Activated CD8-positive, alpha-beta memory T cell treated with anti-CD3 and anti-CD28 coated beads for 24 hours (primary cell): ENCODE data around the gene NUP93.
"Not testable (repeated sequence)": the region's sequence is repeated elsewhere in the genome, so short reads cannot be mapped to it uniquely, and the experiment has no call there.

Experiments
- DNase-seq: peaks from one replicate; pipeline ENCODE4 v3.0.0-alpha.2; 2020

NUP93 gene

GRCh38 chr16:56783344-56783743 lies 53.4 kb downstream of the NUP93 start:
- no peak for DNase-seq

- no peak for DNase-seq
Observed at GRCh38 chr16:56785317-56785716, 55.4 kb downstream of the NUP93 start.

DNA sequence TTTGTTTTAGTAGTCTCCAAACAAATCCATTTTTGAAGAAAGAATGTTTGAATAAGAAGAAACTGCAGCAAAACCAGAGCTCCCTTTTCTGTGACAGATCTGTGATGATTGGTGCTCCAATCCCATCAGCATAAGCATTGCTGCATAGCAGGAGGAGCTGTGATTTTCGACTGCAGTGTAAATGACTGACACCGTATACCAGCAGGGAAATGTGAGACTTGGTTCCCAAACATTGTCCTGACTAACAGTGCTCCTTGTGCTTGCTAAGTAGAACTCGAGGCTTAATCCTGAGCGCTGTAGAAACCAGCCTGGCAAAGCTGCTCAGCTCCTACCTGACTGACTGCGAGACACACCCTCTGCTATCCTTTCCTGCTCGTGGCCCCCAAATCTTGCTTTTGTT lies 57.2 kb downstream of the NUP93 start:
- no peak for DNase-seq

DNA sequence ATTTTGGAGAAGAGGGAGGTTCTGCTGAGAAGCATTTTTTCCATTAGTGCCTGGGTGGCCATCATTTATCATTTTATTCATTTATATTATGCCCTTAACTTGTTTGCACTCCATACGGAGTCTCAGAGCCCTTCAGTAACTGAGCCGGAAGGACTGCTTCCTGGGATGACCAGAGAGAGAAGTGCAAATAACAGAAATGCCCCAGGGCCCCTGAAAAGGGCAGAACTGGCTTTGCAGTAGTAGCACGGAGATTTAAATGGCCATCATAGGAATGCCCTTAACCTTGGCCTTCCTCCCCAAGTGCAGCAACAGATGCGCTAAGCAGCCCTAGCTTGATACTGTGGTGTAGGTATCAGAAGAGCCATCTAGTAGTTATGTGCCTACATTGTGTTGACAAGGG lies 58.5 kb downstream of the NUP93 start:
- DNase-seq: no peak

DNA sequence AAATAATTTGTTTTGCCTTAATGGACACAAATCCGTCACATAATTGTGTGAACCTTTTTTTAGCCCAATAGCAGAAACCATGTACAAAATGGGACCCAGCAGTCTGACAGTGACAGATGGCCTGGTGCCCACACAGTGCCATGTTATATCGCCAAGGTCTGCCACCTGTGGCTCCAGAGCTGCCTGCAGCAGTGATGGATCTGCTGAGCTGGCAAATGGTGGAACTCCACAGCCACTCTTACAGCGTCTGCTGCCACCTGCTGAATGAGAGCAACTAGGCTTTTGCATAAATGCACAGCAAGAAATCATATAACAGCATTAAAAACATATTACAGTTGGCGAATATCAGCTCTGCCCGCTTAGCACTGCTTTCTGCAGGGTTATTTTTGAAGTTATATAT lies 59.4 kb downstream of the NUP93 start:
- DNase-seq: no peak

GRCh38 chr16:56792967-56793366 lies 63.0 kb downstream of the NUP93 start:
- DNase-seq: no peak

GRCh38 chr16:56793492-56793891 lies 63.6 kb downstream of the NUP93 start:
- no peak for DNase-seq

DNA sequence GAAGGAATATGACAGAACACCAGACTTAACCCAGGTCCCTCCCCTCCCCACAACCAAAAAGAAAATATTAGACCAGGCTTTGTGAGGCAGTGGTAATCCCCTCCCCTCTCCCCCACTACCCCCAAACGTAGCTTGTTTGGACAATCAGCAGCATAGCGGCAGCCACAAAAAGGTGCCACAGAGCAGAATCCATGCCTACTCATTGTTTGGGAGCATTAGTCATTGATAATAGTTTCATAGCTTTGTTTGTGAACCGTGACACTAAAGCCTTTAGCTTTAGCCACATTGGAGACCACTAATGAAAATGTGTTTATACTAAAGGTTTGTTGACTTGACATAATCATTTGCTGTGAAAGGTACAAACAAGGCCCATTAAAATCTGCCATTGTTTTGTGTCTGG lies 65.1 kb downstream of the NUP93 start:
- DNase-seq: no peak

DNA sequence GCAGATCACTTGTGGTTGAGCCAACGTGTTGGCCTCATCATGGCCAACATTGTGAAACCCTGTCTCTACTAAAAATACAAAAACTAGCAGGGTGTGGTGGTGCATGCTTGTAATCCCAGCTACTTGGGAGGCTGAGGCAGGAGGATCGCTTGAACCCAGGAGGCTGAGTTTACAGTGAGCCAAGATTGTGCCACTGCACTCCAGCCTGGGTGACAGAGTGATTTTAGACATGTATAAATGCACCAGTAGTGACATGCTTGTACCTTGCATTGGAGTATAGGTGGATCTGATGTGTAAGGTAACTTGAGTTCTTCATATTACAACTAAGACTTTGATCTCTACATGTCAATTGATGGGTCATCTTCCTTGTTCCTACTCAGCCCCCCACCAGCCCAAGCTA lies 67.1 kb downstream of the NUP93 start:
- not testable (repeated sequence) for DNase-seq

- DNase-seq: no peak
Observed at GRCh38 chr16:56797861-56798260, 67.9 kb downstream of the NUP93 start.

GRCh38 chr16:56798955-56799354 lies 69.0 kb downstream of the NUP93 start:
- no peak for DNase-seq

DNA sequence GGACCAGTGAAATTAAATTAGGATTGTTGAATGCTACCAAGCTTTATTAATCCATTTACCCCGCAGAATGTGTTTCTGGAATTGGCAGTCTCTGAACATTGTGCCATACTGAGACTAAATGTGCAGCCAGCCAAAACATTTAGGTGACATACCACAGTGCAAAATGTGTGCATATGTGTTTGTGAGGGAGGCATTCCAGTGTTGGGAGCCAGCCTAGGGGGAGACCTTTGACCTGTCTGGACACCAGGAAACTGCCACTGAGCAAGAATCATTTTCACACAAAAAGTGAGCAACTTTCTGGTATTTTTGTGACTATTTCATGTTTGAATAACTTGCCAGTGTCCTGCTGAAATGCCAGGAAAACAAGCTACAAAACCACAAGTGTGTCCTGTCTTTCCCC lies 70.4 kb downstream of the NUP93 start:
- DNase-seq: no peak

- DNase-seq: no peak
Observed at GRCh38 chr16:56801762-56802161, 71.8 kb downstream of the NUP93 start.

DNA sequence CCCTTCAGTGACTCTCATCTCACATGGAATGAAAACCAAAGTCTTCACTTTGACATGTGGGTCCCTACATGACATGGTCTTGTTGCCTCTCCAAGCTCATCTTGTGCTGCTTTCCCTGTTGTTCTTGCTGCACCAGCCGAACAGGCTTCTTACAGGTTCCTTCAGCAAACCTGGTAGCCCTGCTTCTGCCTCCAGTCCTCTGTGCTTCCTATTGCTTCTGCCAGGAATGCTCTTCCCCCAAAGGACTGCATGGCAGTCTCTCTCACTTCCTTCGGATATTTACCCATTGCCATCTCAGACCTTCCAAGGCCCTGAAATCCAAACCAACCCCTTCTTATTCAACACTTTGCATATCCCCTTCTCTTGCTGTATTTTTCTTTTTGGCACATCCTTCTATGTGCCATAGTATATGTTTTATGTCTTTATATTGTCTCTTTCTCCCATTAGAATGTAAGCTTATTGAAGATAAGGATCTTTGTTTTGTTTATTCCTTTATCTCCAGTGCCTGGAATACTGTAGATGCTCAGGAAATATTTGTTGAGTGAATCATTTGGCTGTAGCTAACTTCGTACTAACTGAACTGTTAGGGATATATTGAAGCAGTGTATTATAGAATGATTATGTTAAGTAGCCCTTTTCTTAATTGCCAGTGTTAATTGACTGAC lies 77.2 kb downstream of the NUP93 start:
- DNase-seq: no peak

DNA sequence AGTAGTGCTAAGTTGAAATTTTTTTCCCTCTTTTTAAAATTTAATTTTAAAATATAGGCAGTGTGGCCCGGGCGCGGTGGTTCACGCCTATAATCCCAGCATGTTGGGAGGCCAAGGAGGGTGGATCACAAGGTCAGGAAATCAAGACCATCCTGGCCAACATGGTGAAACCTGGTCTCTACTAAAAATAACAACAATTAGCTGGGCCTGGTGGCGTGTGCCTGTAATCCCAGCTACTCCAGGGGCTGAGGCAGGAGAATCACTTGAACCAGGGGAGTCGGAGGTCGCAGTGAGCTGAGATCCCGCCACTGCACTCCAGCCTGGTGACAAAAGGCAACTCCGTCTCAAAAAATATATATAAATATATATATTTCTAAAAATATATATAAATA lies 77.7 kb downstream of the NUP93 start:
- DNase-seq: not testable (repeated sequence)

GRCh38 chr16:56810954-56811353 lies 81.0 kb downstream of the NUP93 start:
- DNase-seq: no peak

GRCh38 chr16:56811602-56812001 lies 81.7 kb downstream of the NUP93 start:
- DNase-seq: not testable (repeated sequence)

- DNase-seq: no peak
Observed at GRCh38 chr16:56812884-56813283, 83.0 kb downstream of the NUP93 start.

- DNase-seq: no peak
Observed at GRCh38 chr16:56814537-56815432, 84.9 kb downstream of the NUP93 start.

- no peak for DNase-seq
Observed at GRCh38 chr16:56815721-56816120, 85.8 kb downstream of the NUP93 start.

DNA sequence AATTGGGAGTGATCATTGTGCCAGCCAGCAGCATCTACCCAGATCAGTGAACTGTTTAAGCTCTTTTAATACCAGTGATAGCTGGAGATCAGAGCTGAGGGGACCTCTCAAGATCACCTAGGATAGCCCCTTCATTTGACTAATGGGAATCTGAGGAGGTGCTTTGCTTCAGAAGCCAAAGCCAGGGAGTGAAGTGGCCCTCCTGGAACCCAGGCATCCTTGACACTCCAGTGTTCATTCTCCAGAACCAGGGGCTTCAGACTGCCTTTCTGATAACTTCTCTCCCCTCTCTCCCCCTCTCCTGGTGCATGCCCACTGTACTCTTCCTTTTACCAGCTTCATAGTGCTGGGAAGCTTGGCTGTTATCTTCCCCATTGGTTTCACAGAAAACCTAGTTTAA lies 87.1 kb downstream of the NUP93 start:
- no peak for DNase-seq

GRCh38 chr16:56817938-56818337 lies 88.0 kb downstream of the NUP93 start:
- DNase-seq: no peak

DNA sequence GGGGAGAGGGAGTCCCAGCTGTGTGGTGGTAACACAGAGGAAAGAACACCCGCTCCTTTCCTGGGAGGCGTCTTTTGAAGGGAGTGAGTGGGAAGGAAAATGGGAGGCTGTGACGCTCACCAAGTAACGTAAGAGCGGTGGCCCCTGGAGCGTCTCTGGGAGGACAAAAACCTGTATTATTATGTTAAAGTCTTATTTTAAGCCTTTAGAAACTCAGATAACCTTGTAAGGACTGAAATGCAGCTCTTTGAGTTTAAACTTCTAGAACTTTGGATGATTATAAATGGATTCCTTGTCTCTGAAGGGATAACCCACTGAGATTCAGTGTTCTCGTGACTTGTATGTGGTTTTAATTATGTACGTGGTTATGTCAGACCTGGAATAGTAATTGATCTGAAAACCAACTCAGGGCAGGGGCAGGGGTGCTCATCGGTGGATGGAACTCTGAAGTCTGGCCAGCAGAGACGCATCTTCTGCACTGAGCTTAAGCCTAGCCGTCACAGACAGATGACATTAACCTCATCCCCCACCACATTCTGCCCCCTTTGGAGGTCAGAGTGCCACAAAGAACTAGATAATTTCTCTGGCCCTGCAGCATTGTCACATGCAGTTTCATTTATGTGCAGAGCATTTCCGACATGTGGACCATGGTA lies 93.3 kb downstream of the NUP93 start:
- DNase-seq: no peak

DNA sequence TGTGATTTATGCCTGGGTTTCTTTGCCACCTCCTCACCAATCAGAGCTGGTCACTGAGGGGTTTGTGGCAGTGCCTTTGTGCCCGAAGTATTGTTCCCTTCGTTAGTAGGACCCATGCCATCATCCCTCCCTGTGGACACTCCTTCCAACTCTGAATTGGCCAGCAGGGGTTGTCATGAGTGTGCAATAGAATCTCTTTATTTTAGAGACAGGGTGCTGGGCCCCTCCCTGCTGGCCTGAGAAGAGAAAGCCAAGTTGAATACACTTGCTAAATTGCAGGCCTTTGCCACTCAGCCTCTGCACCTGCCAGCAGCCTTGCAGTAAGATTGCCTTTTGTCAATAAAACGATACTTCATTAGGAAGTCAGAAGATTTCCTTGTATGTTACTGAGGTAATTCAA lies 94.4 kb downstream of the NUP93 start:
- no peak for DNase-seq
